PC-9 (cell line): Measurements from ENCODE around the gene VAV3.

Experiments used
- EZH2 ChIP-seq: fragments of 200-600 bp; sonication (generic); IDR thresholded peaks from 2 replicates; pipeline ENCODE4 v1.8.0; 2017; ENCODE audit warnings: antibody characterized with exemption, low read depth
- TF ChIP-seq, protein P1 (sequence below): fragments of 200-600 bp; sonication (generic); conservative IDR thresholded peaks from 2 replicates; pipeline ENCODE4 v1.6.1; 2017; ENCODE audit warnings: mixed run types, antibody characterized with exemption, mild to moderate bottlenecking, moderate library complexity

DNA sequence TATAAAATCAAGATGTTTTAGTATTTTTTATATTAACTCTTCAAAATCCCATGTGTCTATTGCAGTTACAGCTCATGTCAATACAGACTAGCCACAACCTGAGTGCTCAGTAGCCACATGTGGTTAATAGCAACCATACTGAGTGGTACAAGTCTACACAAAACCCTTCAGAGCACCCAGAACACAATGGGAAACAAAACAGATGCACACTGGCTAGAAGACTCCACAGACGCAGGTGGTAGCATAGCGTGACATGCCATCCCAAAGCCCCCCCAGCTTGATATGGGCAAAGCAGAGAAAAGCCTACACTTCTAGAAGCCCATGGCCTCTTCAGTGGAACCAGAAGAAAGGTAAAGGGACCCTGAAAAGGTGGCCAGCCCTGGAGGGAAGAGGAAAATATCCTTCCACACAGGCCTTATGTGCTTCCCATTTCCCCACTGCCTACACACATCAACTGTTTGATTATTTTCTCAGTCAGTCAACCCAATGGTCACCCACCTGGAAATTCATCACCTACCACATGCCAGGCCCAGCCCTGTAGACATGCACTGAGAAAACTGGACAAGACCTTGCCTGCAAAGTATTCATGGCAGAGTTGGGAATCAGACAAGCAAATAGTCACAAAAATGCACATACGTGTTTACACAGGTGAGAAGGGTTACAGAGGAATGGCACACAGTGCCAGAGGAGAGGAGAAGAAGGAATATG, 175.0 kb downstream of the VAV3 start:
- no peak for TF ChIP-seq EZH2
- TF ChIP-seq, protein P1, sequence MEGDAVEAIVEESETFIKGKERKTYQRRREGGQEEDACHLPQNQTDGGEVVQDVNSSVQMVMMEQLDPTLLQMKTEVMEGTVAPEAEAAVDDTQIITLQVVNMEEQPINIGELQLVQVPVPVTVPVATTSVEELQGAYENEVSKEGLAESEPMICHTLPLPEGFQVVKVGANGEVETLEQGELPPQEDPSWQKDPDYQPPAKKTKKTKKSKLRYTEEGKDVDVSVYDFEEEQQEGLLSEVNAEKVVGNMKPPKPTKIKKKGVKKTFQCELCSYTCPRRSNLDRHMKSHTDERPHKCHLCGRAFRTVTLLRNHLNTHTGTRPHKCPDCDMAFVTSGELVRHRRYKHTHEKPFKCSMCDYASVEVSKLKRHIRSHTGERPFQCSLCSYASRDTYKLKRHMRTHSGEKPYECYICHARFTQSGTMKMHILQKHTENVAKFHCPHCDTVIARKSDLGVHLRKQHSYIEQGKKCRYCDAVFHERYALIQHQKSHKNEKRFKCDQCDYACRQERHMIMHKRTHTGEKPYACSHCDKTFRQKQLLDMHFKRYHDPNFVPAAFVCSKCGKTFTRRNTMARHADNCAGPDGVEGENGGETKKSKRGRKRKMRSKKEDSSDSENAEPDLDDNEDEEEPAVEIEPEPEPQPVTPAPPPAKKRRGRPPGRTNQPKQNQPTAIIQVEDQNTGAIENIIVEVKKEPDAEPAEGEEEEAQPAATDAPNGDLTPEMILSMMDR: no peak
